Activated naive CD4-positive, alpha-beta T cell treated with anti-CD3 and anti-CD28 coated beads, Interleukin-2, amount 50 U/mL, for 72 hours (primary cell): Measurements from ENCODE around the gene RNU1-2. TPM values are rescaled to one million over a fixed set of nuclear protein-coding genes. Genes with fewer than 3 reads are reported as not detected.
"Not testable (repeated sequence)": the region's sequence is repeated elsewhere in the genome, so short reads cannot be mapped to it uniquely, and the experiment has no call there.

Experiments used
- ATAC-seq, 2 donors: fragments of 150-1000 bp; cut with Tn5 transposase; 2 replicates each; pipeline ENCODE4 v1.10.0; 2021; ENCODE audit warnings: mild to moderate bottlenecking in 2 of 2, moderate library complexity in 2 of 2
- DNase-seq, 2 donors: peaks; one replicate each; pipeline ENCODE4 v3.0.0; 2021 to 2022; ENCODE audit warnings: low spot score in 2 of 2
- H3K27ac Mint-ChIP-seq, 2 donors: one replicate each; pipeline ENCODE4 v1.8.0; 2022; ENCODE audit warnings: mild to moderate bottlenecking in 2 of 2, mixed read lengths in 2 of 2
- H3K36me3 Mint-ChIP-seq, 2 donors: one replicate each; pipeline ENCODE4 v1.8.0; 2022; ENCODE audit warnings: mixed read lengths in 2 of 2
- H3K9me3 Mint-ChIP-seq, 2 donors: one replicate each; pipeline ENCODE4 v1.8.0; 2022; ENCODE audit warnings: mixed read lengths in 2 of 2
- total RNA-seq, 2 donors: library from RNA; stranded (reverse); gene quantifications; one replicate each; pipeline ENCODE4 v1.2.3, GENCODE V29; 2022

Gene RNU1-2
- total RNA-seq, 2 donors from 2014 or later = 1,082 to 1,722 TPM

- not testable (repeated sequence) for H3K36me3 Mint-ChIP-seq, DNase-seq, ATAC-seq, H3K9me3 Mint-ChIP-seq, H3K27ac Mint-ChIP-seq
Observed at GRCh38 chr1:16929146-16930041, 33.6 kb downstream of the RNU1-2 start.

GRCh38 chr1:16931206-16931934 is 35.6 kb downstream of the RNU1-2 start:
- H3K9me3 Mint-ChIP-seq, DNase-seq, H3K36me3 Mint-ChIP-seq, ATAC-seq: not testable (repeated sequence)
- peak overlapping the region in 1 of 2 donors; percentile 3 for H3K27ac Mint-ChIP-seq

GRCh38 chr1:16933945-16934344 is 38.2 kb downstream of the RNU1-2 start:
- ATAC-seq, H3K9me3 Mint-ChIP-seq, DNase-seq, H3K36me3 Mint-ChIP-seq: not testable (repeated sequence)
- H3K27ac Mint-ChIP-seq = peak overlapping the region in 1 of 2 donors; percentile 21

GRCh38 chr1:16936580-16936979 is 40.8 kb downstream of the RNU1-2 start:
- H3K9me3 Mint-ChIP-seq, H3K27ac Mint-ChIP-seq, H3K36me3 Mint-ChIP-seq, DNase-seq, ATAC-seq: not testable (repeated sequence)

GRCh38 chr1:16938351-16939321 is 42.9 kb downstream of the RNU1-2 start:
- no peak for DNase-seq
- Mint-ChIP-seq H3K36me3 (no peaks in the 10 kb centered on the region), H3K9me3 (no peaks in the 10 kb centered on the region), H3K27ac (peak overlapping the region in 1 of 2 donors; percentile 68)
- peak in 1 of 2 donors; percentile 40 for ATAC-seq

- H3K27ac Mint-ChIP-seq, DNase-seq, H3K36me3 Mint-ChIP-seq, H3K9me3 Mint-ChIP-seq: not testable (repeated sequence)
- ATAC-seq = peak; percentile 12 to 23
Observed at GRCh38 chr1:16939386-16940180, 43.8 kb downstream of the RNU1-2 start.

GRCh38 chr1:16944038-16944437 is 48.3 kb downstream of the RNU1-2 start:
- H3K27ac Mint-ChIP-seq = peak overlapping the region in 1 of 2 donors; percentile 8

GRCh38 chr1:16945512-16945911 is 49.7 kb downstream of the RNU1-2 start:
- not testable (repeated sequence) for H3K27ac Mint-ChIP-seq, H3K9me3 Mint-ChIP-seq, H3K36me3 Mint-ChIP-seq, DNase-seq
- ATAC-seq = peak in 1 of 2 donors; percentile 8

More at GRCh38 chr1:16944038-16944437, 48.3 kb downstream of the RNU1-2 start:
- DNase-seq = no peak
- Mint-ChIP-seq H3K9me3 (no peaks in the 10 kb centered on the region), H3K36me3 (no peaks in the 10 kb centered on the region)
- ATAC-seq = no peak

Other genes starting within 250 kb of the RNU1-2 start
- 1,000 to 10,000 TPM; 1,082 to 1,722 TPM for gene RNU1-3, start 229.0 kb upstream of the RNU1-2 start, total RNA-seq
- 1,000 to 10,000 TPM; 1,082 to 1,722 TPM for gene RNU1-4, start 155.5 kb upstream of the RNU1-2 start, total RNA-seq
- 10 to 100 TPM; 28.4 to 35.5 TPM for gene CROCC, start 26.0 kb downstream of the RNU1-2 start, total RNA-seq
- gene MFAP2, start 84.6 kb downstream of the RNU1-2 start, total RNA-seq = under 1 TPM in 1 of 2 donors, not detected in 1; 0.37 TPM
- 10 to 100 TPM; 13.9 to 24.7 TPM for gene ATP13A2, start 115.9 kb downstream of the RNU1-2 start, total RNA-seq
- 100 to 1,000 TPM; 105 to 134 TPM for gene SDHB, start 158.1 kb downstream of the RNU1-2 start, total RNA-seq
- under 1 TPM; 0.11 to 0.12 TPM for gene PADI2, start 223.5 kb downstream of the RNU1-2 start, total RNA-seq